RWPE2 (cell line): Measurements from ENCODE around the gene ABTB2.

Experiments
- ATAC-seq: fragments of 200-7000 bp; cut with Tn5 transposase; 3 replicates; pipeline ENCODE4 v1.9.1; 2021; ENCODE audit warnings: low read depth
- DNase-seq: peaks from one replicate; pipeline ENCODE4 v3.0.0-alpha.2; 2020; ENCODE audit warnings: low spot score
- H3K27ac ChIP-seq: fragments of 450-650 bp; 2 replicates; pipeline ENCODE4 v1.5.1; 2017; ENCODE audit warnings: mild to moderate bottlenecking; ENCODE audit not compliant: poor library complexity, severe bottlenecking
- H3K27me3 ChIP-seq: fragments of 250-450 bp; sonication (Bioruptor Pico); 2 replicates; pipeline ENCODE4 v1.5.1; 2021; ENCODE audit warnings: mild to moderate bottlenecking, moderate library complexity; ENCODE audit not compliant: insufficient read depth, poor library complexity, severe bottlenecking
- H3K36me3 ChIP-seq: fragments of 250-450 bp; sonication (Bioruptor Pico); 2 replicates; pipeline ENCODE4 v1.5.1; 2020; ENCODE audit warnings: low read depth, mild to moderate bottlenecking, moderate library complexity
- H3K4me1 ChIP-seq: fragments of 250-450 bp; sonication (Bioruptor Pico); 2 replicates; pipeline ENCODE4 v1.5.1; 2021; ENCODE audit warnings: mild to moderate bottlenecking, moderate library complexity; ENCODE audit not compliant: insufficient read depth, poor library complexity, severe bottlenecking
- H3K4me3 ChIP-seq: fragments of 250-450 bp; sonication (Bioruptor Pico); 2 replicates; pipeline ENCODE4 v1.5.1; 2021; ENCODE audit warnings: mild to moderate bottlenecking, moderate library complexity; ENCODE audit not compliant: severe bottlenecking
- H3K9me3 ChIP-seq: fragments of 250-450 bp; sonication (Bioruptor Pico); 2 replicates; pipeline ENCODE4 v1.5.1; 2021; ENCODE audit warnings: mild to moderate bottlenecking, moderate library complexity; ENCODE audit not compliant: severe bottlenecking
- TF ChIP-seq, protein P1 (sequence below): fragments of 450-650 bp; IDR thresholded peaks from one replicate; pipeline ENCODE4 v1.5.1; 2017; ENCODE audit warnings: mild to moderate bottlenecking, moderate library complexity; ENCODE audit not compliant: poor library complexity, severe bottlenecking

The ABTB2 gene

DNA sequence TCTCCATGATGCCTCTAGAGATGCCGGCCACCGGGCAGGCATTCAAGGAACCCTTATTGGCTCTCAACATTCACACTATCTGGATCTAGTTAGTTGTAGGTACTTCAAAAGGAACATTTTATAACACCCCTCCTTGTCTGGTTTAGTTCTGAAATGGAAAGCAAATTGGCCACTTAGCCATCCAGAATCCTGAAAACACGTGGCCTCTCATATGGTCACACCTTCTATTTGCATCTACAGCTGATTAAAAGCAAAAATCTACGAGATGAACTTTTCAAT is 29.2 kb downstream of the ABTB2 start:
- Histone ChIP-seq H3K4me1 (peaks cover 13% of the 10 kb centered on the region), H3K27me3 (no peaks in the 10 kb centered on the region), H3K9me3 (no peaks in the 10 kb centered on the region), H3K36me3 (no peaks in the 10 kb centered on the region), H3K4me3 (no peak overlapping the region), H3K27ac (no peak overlapping the region)
- TF ChIP-seq, protein P1, sequence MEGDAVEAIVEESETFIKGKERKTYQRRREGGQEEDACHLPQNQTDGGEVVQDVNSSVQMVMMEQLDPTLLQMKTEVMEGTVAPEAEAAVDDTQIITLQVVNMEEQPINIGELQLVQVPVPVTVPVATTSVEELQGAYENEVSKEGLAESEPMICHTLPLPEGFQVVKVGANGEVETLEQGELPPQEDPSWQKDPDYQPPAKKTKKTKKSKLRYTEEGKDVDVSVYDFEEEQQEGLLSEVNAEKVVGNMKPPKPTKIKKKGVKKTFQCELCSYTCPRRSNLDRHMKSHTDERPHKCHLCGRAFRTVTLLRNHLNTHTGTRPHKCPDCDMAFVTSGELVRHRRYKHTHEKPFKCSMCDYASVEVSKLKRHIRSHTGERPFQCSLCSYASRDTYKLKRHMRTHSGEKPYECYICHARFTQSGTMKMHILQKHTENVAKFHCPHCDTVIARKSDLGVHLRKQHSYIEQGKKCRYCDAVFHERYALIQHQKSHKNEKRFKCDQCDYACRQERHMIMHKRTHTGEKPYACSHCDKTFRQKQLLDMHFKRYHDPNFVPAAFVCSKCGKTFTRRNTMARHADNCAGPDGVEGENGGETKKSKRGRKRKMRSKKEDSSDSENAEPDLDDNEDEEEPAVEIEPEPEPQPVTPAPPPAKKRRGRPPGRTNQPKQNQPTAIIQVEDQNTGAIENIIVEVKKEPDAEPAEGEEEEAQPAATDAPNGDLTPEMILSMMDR, result no peak
- DNase-seq (no peak), ATAC-seq (no peak)

DNA sequence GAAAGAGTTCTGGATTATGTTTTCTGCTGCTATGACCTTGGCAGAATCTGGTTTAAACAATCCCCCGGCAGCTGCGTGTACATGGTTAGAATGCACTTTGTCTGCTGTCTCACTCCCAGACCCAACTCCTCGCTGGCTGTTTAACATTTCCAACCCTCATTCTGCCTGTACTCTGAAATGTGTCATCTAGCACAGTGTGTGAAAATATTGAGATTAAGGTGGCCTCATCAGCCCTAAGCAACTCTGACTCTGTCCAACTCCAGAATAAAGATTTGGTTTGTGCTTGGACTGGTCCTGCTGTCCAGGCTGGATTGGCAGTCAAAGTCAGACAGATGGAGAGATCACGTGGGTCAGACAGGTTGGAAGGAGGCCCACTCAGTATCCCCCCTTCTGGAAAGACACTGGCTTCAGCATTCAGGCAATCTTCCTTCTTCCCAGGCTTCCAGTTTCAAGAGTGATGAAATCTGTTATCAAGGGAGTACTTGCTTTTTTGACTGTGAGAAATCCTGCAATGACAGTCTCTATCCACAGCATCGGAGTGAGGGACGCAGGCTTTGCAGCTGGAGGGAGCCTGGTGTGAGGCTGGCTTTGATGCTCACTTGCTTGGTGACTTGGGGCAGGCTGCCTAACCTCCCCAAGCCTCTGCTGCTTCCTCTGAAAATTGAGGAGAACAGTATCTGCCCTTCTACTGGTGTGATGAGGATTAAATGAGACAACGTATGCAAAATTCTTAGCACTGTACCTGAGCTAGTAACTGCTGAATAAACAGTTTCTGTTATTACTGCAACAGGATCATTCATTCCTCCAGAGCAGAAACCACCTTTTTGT is 29.8 kb downstream of the ABTB2 start:
- Histone ChIP-seq H3K9me3 (no peaks in the 10 kb centered on the region), H3K36me3 (no peaks in the 10 kb centered on the region), H3K27ac (no peak overlapping the region), H3K4me3 (no peak overlapping the region), H3K4me1 (peaks cover 13% of the 10 kb centered on the region), H3K27me3 (no peaks in the 10 kb centered on the region)
- DNase-seq (no peak), ATAC-seq (no peak)
- TF ChIP-seq, protein P1, result no peak

DNA sequence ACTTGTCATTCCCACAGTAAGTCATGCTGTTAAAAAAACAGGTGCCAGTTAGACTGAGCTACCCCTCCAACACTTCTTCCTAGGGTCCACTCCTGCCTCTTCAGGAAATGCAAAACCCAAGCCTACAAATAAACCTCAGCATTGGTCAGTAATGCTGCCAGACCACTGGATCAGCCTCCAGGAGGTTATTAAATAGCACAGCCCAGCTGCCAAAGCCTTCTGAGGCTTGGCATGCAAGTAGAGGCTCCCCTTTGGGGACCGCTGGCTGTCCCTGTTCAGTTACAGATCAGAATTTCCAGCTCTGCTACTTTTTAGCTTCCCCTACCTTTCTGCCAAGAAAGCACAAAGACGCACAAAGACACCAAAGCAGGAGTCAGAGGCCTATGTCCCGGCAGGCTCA is 33.3 kb downstream of the ABTB2 start:
- Histone ChIP-seq H3K4me3 (no peak overlapping the region), H3K27ac (no peak overlapping the region), H3K36me3 (no peaks in the 10 kb centered on the region), H3K27me3 (no peaks in the 10 kb centered on the region), H3K4me1 (no peaks in the 10 kb centered on the region), H3K9me3 (no peaks in the 10 kb centered on the region)
- DNase-seq, result no peak
- TF ChIP-seq, protein P1, result no peak
- ATAC-seq, result no peak

DNA sequence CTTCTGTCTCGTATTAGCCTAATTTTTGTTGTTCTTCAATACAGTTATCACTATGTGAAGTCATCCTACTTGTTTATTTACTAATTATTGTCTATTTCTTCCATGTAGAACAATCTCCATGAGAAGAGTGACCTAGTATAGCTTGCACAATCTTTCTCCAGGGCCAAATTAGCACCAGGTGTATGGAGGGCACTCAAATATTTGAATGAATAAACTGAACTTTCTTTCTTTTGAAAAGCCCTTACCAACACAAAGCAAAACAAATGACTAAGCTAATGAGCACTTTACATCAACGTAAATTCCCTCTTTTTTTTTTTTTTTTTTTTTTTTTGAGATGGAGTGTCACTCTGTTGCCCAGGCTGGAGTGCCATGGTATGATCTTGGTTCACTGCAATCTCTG is 34.2 kb downstream of the ABTB2 start:
- Histone ChIP-seq H3K4me1 (peaks cover 6% of the 10 kb centered on the region), H3K4me3 (no peak overlapping the region), H3K9me3 (no peaks in the 10 kb centered on the region), H3K27ac (no peak overlapping the region), H3K27me3 (no peaks in the 10 kb centered on the region), H3K36me3 (no peaks in the 10 kb centered on the region)
- ATAC-seq (no peak), DNase-seq (no peak)
- TF ChIP-seq, protein P1, result no peak
